Activated T-helper 1 cell treated with anti-CD3 and anti-CD28 coated beads, Interleukin-12 subunit alpha, Interleukin-12 subunit beta, Interleukin-2, Interleukin-4 antibody, amounts not matched to agents 30 ng/mL and 10 ng/mL and 1 ng/mL, durations not matched to agents 14 hours and 24 hours and 36 hours (primary cell): ENCODE results near the gene UPK3A. TPM values are rescaled to one million over a fixed set of nuclear protein-coding genes. Genes with fewer than 3 reads are reported as not detected.
"Not testable (repeated sequence)": the region's sequence is repeated elsewhere in the genome, so short reads cannot be mapped to it uniquely, and the experiment has no call there.

Experiments
- DNase-seq: peaks from one replicate; pipeline ENCODE4 v3.0.0; 2021; ENCODE audit warnings: low spot score
- H3K27ac Mint-ChIP-seq: one replicate; pipeline ENCODE4 v1.8.0; 2021; ENCODE audit warnings: mild to moderate bottlenecking, mixed read lengths
- H3K27me3 Mint-ChIP-seq: one replicate; pipeline ENCODE4 v1.8.0; 2022; ENCODE audit warnings: mild to moderate bottlenecking, moderate library complexity, mixed read lengths; ENCODE audit not compliant: insufficient read depth
- H3K36me3 Mint-ChIP-seq: one replicate; pipeline ENCODE4 v1.8.0; 2021; ENCODE audit warnings: low read depth, mixed read lengths
- H3K4me1 Mint-ChIP-seq: one replicate; pipeline ENCODE4 v1.8.0; 2021; ENCODE audit warnings: low read depth, mixed read lengths
- H3K4me3 Mint-ChIP-seq: one replicate; pipeline ENCODE4 v1.8.0; 2021; ENCODE audit warnings: mild to moderate bottlenecking, moderate library complexity, mixed read lengths
- H3K9me3 Mint-ChIP-seq: one replicate; pipeline ENCODE4 v1.8.0; 2021; ENCODE audit warnings: mixed read lengths
- intact Hi-C: fragments of 100-400 bp; cut with micrococcal nuclease; formaldehyde crosslinking; loops from one replicate; pipeline ENCODE4 v1.15.1; 2024
- total RNA-seq: library from RNA; stranded (reverse); gene quantifications from 2 replicates; pipeline ENCODE4 v1.2.3, GENCODE V29; 2022

UPK3A gene
- total RNA-seq, 1 donor from 2014 or later: not detected

DNA sequence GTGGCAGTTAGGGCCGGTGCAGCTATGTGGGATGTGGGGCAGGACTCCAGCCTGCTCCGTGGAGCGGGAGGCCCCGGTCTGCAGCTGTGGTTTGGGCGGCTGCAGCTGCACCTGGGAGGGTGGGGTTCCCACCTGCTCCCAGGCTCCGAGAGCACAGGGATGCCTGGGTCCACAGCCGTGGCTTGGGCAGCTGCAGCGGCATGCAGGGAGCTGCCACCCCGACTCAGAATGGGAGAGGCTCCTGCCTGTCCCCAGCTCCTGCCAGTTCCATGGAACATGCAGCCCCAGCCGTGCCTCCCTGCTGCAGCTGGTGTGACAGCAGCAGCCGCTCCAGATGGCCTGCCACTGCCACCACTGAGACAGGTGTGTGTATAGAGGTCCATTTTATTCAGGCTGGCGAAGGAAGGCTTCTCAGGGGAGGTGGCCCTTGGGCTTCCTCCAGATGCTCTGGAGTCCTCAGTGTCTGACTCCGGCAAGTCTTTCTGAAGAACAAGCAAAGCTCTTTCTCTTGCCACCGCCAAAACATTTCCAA lies 21.8 kb upstream of the UPK3A start:
- no peak overlapping the region for H3K4me3 Mint-ChIP-seq
- no peaks in the 10 kb centered on the region for H3K9me3 Mint-ChIP-seq
- DNase-seq: no peak
- H3K4me1 Mint-ChIP-seq: no peaks in the 10 kb centered on the region
- intact Hi-C loops: no loop called here
- H3K27me3 Mint-ChIP-seq: peaks cover 36% of the 10 kb centered on the region
- no peaks in the 10 kb centered on the region for H3K36me3 Mint-ChIP-seq
- no peak overlapping the region for H3K27ac Mint-ChIP-seq

DNA sequence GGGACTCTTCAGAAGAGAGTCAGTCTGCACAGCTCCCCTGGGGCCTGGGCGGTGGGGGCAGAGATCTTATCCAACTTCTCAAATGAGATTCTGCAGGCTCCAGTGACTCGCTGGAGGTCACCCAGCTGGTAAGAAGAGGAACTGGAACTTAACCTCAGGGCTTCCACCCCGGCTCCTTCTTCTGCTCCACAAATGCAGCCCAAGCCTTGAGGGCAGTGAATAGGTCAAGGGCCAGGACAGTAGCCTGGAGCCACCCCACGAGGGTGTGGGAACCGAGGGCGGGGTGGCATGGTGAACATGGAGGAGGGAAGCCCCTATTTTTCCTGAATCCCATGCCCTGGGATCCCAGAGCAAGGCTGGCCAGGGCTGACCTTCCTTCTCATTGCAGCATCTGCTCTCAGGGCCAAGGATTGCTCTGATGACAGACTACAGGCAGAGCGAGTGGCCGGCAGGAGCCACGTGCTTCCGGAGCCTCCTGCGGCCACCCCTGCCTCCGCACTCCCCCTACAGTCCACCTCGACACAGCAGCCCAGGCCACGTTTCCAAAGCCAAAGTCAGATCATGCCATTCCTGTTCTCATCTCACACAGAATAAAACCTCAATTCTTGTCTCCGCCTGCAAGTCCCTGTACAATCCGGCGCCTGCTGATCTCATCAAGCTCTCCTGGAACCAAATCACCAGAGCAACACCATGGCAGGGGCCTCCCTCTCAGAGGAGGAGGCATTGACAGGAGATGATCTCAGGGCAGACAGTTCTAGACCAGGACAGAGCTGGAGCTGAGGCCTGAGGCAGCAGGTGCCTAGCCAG lies 21.1 kb upstream of the UPK3A start:
- Mint-ChIP-seq H3K27me3 (peaks cover 38% of the 10 kb centered on the region), H3K9me3 (no peaks in the 10 kb centered on the region), H3K4me3 (no peak overlapping the region), H3K27ac (no peak overlapping the region), H3K36me3 (no peaks in the 10 kb centered on the region), H3K4me1 (no peaks in the 10 kb centered on the region)
- intact Hi-C loops: no loop called here
- DNase-seq: no peak

DNA sequence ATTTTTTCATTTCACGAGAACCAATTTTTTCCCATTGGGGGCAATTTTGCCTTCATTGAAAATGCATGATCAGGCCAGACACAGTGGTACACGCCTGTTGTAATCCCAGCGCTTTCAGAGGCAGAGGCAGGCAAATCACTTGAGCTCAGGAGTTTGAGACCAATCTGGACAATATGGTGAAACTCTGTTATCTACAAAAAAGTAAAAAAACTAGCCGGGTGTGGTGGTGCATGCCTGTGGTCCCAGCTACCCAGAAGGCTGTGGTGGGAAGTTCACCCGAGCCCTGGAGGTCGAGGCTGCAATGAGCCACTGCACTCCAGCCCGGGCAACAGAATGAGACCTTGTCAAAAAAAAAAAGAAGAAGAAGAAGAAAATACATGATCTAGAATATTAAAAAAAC lies 19.2 kb upstream of the UPK3A start:
- Mint-ChIP-seq H3K4me1 (peaks cover 12% of the 10 kb centered on the region), H3K27ac (no peak overlapping the region), H3K9me3 (no peaks in the 10 kb centered on the region), H3K4me3 (no peak overlapping the region), H3K36me3 (no peaks in the 10 kb centered on the region), H3K27me3 (peaks cover 45% of the 10 kb centered on the region)
- intact Hi-C loops: no loop called here
- no peak for DNase-seq

DNA sequence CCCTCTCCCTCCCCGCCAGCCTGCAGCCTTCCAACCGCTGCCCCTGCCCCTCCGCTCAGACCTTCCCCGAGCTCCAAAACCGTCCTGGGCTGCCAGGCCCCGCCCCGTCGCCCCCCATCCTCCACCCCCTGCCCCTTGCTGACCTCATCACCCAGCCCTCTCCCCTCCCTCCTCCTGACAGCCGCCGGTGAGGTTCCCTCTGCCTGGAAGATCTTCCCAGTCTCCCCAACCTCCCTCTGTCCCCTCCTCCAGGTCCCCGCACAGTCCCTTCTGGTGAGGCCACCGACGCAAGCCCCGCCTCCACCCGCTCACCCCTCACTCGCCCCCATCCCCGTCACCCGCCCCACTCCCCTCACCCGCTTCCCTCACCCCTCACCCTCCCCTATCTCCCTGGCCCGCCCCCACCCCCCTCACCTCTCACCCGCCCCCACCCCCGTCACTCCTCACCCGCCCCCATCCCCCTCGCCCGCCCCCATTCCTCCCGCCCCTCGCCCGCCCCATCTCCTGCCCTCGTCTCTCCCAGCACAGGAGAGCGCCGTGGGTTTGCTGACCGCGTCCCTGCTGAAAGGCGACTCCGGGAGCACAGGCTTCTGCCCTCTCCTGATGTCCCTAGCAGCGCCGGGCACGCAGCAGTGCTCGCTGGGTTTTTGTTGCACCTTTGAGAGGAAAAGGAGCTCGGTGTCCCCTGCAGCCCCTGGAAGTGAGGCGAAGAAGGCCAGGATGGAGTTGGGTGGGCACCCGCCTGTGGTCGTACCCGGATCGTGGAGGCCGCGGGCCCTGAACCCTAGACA lies 16.4 kb upstream of the UPK3A start:
- no peak for DNase-seq
- Mint-ChIP-seq H3K36me3 (no peaks in the 10 kb centered on the region), H3K4me1 (peaks cover 12% of the 10 kb centered on the region), H3K9me3 (no peaks in the 10 kb centered on the region), H3K27ac (peak overlapping the region; percentile 82), H3K4me3 (peak overlapping the region; percentile 77), H3K27me3 (peaks cover 40% of the 10 kb centered on the region)
- intact Hi-C loops: loop anchor here (2.0 kb wide), 6 partner anchors 28 to 284 kb away; partner anchors contain the start of genes FAM118A, KIAA0930, RIBC2 and SMC1B

DNA sequence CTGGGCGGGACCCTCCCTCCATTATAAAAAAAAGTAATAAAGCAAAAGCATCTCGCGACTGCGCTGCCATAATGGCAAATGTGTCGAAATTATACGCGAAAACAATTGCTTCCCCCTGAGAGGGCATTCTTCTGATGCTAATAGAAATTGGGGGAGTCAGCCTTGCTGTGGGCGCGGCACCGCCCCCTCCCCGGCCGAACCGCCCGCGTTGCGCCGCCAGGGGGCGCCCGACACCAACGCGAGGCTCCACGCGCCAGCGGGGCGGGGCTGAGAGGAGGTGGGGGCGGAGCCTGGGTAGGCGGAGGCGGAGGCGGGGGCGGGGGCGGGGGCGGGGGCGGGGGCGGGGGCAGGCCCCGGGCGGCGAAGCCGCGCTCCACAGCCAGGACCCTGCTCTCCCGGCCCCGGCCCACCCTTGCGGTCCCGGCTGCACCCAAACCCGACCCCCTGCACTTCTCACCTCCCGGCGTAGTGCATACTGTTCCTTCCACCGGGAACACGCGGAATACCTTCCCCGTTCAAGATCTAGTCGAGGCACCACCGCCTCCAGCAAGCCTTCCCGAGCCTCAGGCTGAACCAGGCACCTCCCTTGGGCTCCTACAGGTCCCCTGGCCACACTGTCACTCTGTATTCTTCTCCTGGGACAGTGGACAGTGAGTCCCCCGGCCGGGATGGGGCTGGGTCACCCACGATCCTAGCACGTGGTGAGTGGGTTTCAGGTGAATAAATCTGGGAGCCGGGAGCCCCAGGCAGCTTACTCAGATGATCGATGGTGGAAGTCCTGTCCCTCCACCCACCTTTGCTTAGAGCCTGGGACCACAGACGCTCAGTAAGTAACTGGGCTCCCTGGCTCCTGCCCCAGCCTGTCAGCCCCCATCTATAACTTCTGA lies 15.5 kb upstream of the UPK3A start:
- peaks cover 12% of the 10 kb centered on the region for H3K4me1 Mint-ChIP-seq
- no peaks in the 10 kb centered on the region for H3K9me3 Mint-ChIP-seq
- peak overlapping the region; percentile 77 for H3K4me3 Mint-ChIP-seq
- intact Hi-C loops: loop anchor here (1.0 to 2.0 kb wide), 7 partner anchors 28 to 284 kb away; partner anchors contain the start of genes FAM118A, KIAA0930, RIBC2 and SMC1B
- H3K36me3 Mint-ChIP-seq: no peaks in the 10 kb centered on the region
- peaks cover 35% of the 10 kb centered on the region for H3K27me3 Mint-ChIP-seq
- peak overlapping the region; percentile 91 for H3K27ac Mint-ChIP-seq
- DNase-seq: peak; percentile 85

DNA sequence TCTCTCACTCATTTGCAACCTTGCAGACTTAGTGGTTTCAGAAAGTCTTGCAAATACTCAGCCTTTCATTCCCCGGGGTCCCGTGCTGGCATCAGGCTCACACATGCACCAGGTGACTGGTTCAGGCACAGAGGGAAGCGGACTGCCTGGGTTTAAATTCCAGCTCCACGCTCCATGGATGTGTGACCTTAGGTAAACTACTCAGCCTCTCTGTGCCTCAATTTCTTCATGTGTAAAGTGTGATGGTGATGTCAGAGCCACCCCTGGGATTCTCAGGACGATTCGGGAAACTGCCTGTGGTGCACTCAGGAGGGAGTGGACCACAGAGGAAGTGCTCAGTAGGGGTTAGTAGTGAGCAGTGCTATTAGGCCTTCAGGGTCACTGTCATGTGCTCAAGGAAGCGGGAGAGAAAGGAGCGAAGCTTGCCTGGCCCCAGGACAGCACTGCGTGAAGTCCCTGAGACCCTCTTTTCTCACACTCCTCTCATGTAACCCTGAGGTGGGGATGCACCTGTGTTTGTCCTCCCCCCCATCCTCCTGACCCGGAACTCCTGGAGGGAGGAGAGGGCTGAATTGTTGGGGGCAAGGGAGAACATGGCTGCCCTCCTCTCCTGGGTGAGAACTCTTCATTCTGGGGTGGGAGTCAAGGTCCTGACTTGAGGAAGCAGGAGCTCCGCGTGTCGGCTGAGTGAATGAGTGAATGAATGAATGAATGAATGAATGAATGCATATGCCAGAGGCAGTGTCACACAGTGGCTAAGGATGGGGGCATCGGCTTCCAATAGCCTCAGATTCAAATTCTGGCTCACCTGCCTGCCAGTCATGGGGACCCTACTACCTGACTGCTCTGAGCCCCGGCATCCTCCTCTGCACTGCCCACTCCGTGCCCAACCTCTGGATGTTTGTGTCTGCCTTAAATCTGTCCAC lies 14.4 kb upstream of the UPK3A start:
- peaks cover 12% of the 10 kb centered on the region for H3K4me1 Mint-ChIP-seq
- H3K4me3 Mint-ChIP-seq: peak overlapping the region; percentile 74
- intact Hi-C loops: no loop called here
- peaks cover 32% of the 10 kb centered on the region for H3K27me3 Mint-ChIP-seq
- no peaks in the 10 kb centered on the region for H3K9me3 Mint-ChIP-seq
- no peak for DNase-seq
- H3K36me3 Mint-ChIP-seq: no peaks in the 10 kb centered on the region
- H3K27ac Mint-ChIP-seq: peak overlapping the region; percentile 91

DNA sequence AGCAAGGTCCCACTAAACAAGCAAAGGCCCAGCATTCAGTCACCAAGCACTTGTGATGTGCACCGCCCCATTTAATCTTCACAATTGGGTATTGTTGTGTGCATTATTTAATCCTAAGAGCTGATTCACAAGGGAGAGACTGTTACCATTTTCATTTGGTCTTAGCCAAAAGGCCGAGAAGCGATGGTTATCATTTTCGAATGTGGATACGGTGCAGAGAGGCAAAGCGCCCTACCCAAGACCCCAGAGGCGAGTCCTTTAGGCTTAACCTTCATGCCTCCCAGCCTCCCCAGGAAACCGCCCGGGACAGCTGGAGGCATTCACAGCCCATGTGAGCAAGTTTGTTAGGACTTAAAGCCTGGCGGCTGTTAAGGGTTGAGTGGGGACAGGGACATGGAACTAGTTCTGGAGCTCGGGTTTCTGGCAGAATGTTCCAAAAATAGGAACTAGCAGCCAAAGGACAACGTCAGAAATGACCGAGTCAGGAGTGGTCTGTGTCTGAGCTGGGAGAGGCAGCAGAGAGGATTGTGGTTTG lies 13.0 kb upstream of the UPK3A start:
- Mint-ChIP-seq H3K27me3 (peaks cover 22% of the 10 kb centered on the region), H3K4me3 (no peak overlapping the region), H3K4me1 (peaks cover 12% of the 10 kb centered on the region), H3K36me3 (no peaks in the 10 kb centered on the region), H3K27ac (no peak overlapping the region), H3K9me3 (no peaks in the 10 kb centered on the region)
- intact Hi-C loops: no loop called here
- no peak for DNase-seq

DNA sequence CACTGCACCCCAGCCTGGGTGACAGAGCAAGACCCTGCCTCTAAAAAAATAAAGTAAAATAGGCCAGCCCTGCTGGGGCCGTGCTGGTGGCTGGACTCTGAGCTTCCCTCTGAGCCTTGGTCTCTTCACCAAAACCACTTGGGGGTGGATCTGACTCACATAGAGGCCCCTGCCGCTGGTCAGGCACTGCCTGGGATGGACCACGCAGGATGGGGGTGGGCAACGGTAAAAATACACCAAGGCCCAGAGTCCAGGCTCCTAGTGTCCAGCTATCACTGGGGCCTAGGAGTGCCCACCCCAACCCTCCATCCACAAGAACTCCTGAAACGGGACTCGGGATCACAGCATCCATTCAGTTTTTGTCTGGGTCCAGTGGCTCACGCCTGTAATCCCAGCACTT lies 12.3 kb upstream of the UPK3A start:
- intact Hi-C loops: no loop called here
- Mint-ChIP-seq H3K36me3 (no peaks in the 10 kb centered on the region), H3K4me1 (peaks cover 12% of the 10 kb centered on the region), H3K4me3 (no peak overlapping the region), H3K27me3 (peaks cover 22% of the 10 kb centered on the region), H3K9me3 (no peaks in the 10 kb centered on the region), H3K27ac (no peak overlapping the region)
- no peak for DNase-seq

DNA sequence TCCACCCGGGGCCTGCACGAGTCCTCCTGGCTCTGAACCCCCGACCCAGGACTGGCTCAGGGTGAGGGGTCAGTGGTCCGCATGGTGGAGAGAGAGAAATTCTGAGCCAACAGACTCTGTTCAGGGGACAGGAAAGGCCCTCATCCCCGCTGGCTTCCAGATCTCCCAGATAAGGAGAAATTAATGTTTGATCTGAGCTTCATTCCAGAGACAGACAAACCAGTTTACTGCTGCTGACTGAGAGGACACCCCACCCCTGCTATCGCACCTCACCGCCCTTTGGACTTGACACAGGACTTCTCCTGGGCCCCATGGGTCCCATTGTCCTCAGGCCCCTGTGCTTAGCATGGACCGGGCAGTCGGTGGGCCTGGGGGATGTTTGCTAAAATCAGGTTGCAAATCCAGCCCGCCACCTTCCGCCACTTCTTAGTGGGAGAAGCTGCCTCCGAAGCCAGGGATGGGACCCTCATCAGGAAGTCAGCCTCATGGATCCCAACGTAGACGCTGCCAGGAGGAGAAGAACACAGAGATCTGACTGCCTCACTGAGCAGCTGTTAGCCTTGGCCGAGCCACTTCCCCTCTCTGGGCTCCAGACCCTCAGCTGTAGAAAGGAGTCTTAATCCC lies 11.2 kb upstream of the UPK3A start:
- H3K4me3 Mint-ChIP-seq: no peak overlapping the region
- no peaks in the 10 kb centered on the region for H3K9me3 Mint-ChIP-seq
- H3K27me3 Mint-ChIP-seq: peaks cover 23% of the 10 kb centered on the region
- no peak overlapping the region for H3K27ac Mint-ChIP-seq
- intact Hi-C loops: no loop called here
- H3K36me3 Mint-ChIP-seq: no peaks in the 10 kb centered on the region
- no peak for DNase-seq
- peaks cover 12% of the 10 kb centered on the region for H3K4me1 Mint-ChIP-seq

DNA sequence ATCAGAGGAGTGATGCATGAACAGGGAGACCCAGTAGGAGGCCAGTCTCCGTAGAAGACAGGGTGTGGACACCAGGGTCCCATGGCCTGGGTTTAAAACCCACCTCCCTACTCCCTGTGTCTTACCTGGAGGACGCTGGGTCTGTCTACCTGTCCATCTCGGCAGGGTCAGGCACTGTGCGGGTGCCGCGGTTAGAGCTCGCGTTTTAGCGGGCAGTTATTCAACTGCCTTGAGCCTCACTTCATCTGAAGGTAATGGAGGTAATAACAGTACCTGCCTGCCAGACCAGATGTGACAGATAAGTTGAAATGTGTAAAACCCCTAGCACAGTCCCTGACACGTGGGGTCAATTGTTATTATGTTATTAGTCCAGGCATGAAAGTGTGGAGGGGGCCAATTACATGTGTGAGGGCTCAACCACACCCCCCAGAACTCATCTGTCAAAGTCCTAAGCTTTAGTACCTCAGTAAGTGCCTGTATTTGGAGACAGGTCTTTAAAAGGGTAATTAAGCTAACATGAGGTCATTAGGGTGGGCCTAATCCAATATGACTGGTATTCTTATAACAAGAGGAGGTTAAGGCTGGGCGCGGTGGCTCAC lies 8.1 kb upstream of the UPK3A start:
- H3K27ac Mint-ChIP-seq: no peak overlapping the region
- H3K4me3 Mint-ChIP-seq: no peak overlapping the region
- peaks cover 7% of the 10 kb centered on the region for H3K4me1 Mint-ChIP-seq
- H3K36me3 Mint-ChIP-seq: no peaks in the 10 kb centered on the region
- DNase-seq: no peak
- H3K27me3 Mint-ChIP-seq: peaks cover 5% of the 10 kb centered on the region
- intact Hi-C loops: no loop called here
- no peaks in the 10 kb centered on the region for H3K9me3 Mint-ChIP-seq

DNA sequence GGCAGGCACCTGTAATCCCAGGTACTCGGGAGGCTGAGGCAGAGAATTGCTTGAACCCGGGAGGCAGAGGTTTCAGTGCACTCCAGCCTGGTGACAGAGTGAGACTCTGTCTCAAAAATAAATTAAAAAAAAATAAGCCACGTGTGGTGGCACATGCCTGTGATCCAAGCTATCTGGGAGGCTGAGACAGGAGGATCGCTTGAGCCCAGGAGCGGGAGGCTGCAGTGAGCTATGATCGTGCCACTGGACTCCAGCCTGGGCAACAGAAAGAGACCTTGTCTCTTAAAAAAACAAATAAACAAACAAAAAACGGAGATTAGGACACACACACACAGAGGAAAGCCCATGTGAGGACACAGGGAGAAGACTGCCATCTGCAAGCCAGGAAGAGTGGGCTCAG lies 7.0 kb upstream of the UPK3A start:
- intact Hi-C loops: not testable (repeated sequence)

More for the DNA sequence above, 7.0 kb upstream of the UPK3A start:
- H3K4me3 Mint-ChIP-seq, H3K27ac Mint-ChIP-seq, H3K27me3 Mint-ChIP-seq, H3K4me1 Mint-ChIP-seq, H3K36me3 Mint-ChIP-seq, DNase-seq, H3K9me3 Mint-ChIP-seq: not testable (repeated sequence)
